Measurements from ENCODE around the gene NBEAL2. TPM values are rescaled to one million over a fixed set of nuclear protein-coding genes. Genes with fewer than 3 reads are reported as not detected.

Gene NBEAL2
- total RNA-seq, 4 donors from 2014 or later = 128 to 297 (median 185) TPM

DNA sequence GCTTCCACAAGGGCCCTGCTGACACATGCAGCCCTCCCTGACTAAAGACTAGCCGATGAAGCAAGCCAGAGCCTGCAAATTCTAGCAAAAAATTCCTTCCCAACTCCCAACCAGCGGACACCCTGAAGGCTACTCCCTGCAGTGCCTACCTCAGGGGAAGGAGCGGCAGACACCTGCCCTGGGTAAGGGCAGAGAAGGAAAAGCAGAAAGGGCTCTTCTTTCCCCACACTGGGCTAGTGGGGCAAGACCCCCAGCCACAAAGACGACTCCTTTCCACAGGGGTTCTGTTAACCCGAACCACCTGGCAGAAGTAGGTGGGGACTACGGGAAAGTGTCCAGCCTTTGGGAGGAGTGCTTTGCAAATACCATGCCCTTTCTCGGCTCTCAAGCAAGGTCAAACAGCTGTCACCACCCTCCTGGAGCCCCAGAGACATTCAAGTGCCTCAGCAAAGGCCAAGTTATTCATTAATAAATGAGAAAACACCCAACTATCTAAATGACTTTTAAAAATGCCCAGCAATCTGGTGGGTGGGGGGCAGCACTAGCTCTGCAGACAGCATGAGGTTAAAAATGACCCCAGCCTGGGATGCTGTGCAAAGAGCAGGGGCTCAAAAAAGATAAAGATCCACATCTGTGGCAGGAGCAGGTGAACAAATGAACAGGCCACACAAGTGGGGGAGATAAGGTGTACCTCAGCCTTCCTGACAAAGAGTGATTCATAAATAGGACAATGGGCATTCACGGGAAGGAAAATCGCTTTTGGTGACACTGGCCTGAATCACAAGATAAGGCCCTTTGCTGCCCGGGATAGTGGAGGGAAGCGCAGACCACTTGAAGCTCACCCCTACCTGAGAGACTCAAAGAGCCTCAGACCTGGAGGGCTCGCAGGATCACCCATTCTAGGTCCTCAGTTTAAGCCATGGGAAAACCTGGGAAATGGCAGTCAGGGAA lies 36.0 kb upstream of the NBEAL2 start:
- H3K9me3 ChIP-seq = no peaks in the 10 kb centered on the region
- intact Hi-C loops (cut with DNase I) = no loop called here
- H3K36me3 ChIP-seq = peaks cover 0 to 46% (median 18%) of the 10 kb centered on the region in 3 donors
- no peak overlapping the region for H3K4me3 ChIP-seq
- peaks cover 63 to 89% (median 63%) of the 10 kb centered on the region in 3 donors for H3K4me1 ChIP-seq
- no peak for TF ChIP-seq CTCF (IDR thresholded peaks at IDR 0.05)
- TF ChIP-seq POLR2A (IDR thresholded peaks at IDR 0.05) = no peak
- WGBS, 2 donors = 51 to 59% methylated on average over 5 to 6 of the region's 12 CpGs
- H3K27ac ChIP-seq = peak overlapping the region; percentile 56 to 96 (median 93)
- DNase-seq = no peak
- H3K27me3 ChIP-seq = no peaks in the 10 kb centered on the region

DNA sequence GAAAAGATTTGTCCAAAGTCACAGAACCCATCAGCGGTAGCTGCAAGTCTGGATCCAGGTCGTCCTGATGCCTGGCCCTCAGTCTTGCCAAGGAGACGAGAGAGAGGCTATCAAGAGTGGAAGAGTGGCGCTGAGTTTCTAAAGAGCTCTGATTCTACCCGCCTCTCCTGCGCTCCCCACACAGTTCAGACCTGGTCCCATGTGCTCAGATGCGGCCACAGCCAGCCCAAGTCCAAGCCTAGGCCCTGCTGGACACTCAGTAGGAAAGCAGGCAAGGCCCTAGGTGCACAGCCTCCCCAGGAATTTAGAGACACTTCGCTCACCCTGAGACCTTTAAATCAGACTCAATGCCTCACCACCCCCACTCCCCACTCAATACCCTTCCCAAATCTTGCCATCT lies 35.3 kb upstream of the NBEAL2 start:
- Histone ChIP-seq H3K27ac (peak overlapping the region; percentile 56 to 96 (median 93)), H3K36me3 (peaks cover 0 to 39% (median 18%) of the 10 kb centered on the region in 3 donors), H3K27me3 (no peaks in the 10 kb centered on the region), H3K9me3 (no peaks in the 10 kb centered on the region), H3K4me3 (no peak overlapping the region), H3K4me1 (peaks cover 69 to 89% (median 70%) of the 10 kb centered on the region in 3 donors)
- no peak for TF ChIP-seq CTCF (IDR thresholded peaks at IDR 0.05)
- no peak for TF ChIP-seq POLR2A (IDR thresholded peaks at IDR 0.05)
- intact Hi-C loops (cut with DNase I) = no loop called here
- WGBS, 2 donors = 89 to 90% methylated on average over 8 of the region's 8 CpGs
- no peak for DNase-seq

DNA sequence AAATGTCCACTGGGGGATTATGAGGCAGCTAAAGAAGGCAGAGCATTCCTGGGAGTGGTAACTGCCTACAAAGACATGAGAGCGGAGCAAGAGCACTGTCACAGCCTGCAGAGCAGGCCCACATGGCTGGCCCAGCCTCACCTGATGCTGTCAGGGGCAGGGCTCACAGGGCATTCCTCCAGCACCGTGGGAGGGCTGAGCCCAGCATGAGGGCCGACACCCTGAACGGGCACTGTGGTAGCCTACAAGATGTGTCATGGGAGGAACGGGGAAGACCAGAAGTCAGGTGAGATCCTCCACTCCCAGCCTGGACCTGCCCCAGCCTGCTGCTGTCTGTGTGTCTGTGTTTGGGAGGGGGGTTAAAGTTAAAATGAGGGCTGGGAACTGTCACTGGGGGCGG lies 33.0 kb upstream of the NBEAL2 start:
- H3K27ac ChIP-seq = peak overlapping the region; percentile 88 to 96 (median 93)
- DNase-seq = no peak
- H3K4me1 ChIP-seq = peaks cover 78 to 100% (median 90%) of the 10 kb centered on the region in 3 donors
- no peak overlapping the region for H3K4me3 ChIP-seq
- intact Hi-C loops (cut with DNase I) = no loop called here
- no peaks in the 10 kb centered on the region for H3K9me3 ChIP-seq
- no peaks in the 10 kb centered on the region for H3K27me3 ChIP-seq
- TF ChIP-seq CTCF (IDR thresholded peaks at IDR 0.05) = peak in 1 of 6 experiments; percentile 38
- peak in 1 of 4 donors; percentile 12 for TF ChIP-seq POLR2A (IDR thresholded peaks at IDR 0.05)
- peaks cover 0 to 17% (median 0%) of the 10 kb centered on the region in 3 donors for H3K36me3 ChIP-seq
- WGBS, 2 donors = 41 to 42% methylated on average over 5 of the region's 6 CpGs

DNA sequence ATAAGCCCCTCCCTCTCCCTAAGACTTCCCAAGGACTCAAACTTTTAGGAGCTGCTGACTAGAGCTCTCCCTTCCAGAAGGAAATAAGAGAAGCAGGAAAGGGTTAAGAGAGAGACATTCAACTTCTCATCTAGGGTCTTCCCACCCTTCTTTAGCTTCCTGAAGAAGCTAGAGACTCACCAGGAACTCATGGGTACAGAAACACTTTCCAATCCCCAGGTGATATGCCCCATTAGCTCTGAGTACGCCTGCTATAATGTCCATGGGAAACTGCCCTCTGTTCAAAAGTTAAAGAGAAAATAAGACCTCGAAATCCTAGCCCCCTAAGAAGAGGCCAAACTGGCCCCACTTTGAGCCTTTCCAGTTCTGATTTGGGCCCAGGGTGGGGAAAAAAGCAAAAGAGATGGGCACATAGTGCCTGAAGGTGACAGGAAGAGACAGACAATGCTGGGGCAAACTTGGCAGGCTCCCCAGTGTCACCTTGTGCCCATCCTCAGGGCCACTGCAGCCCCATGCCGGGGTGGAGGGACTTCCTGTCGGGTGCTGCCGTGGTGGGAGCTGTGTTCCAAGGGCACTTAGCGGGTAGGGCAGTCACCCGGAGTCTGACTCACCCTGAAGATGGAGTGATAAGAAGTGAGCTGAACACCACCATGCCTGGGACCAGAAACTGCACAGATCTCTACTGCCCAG lies 32.5 kb upstream of the NBEAL2 start:
- Histone ChIP-seq H3K4me3 (no peak overlapping the region), H3K9me3 (no peaks in the 10 kb centered on the region), H3K27me3 (no peaks in the 10 kb centered on the region), H3K36me3 (peaks cover 0 to 11% (median 0%) of the 10 kb centered on the region in 3 donors), H3K27ac (peak overlapping the region; percentile 88 to 96 (median 93)), H3K4me1 (peaks cover 76 to 98% (median 92%) of the 10 kb centered on the region in 3 donors)
- intact Hi-C loops (cut with DNase I) = no loop called here
- TF ChIP-seq POLR2A (IDR thresholded peaks at IDR 0.05) = no peak
- TF ChIP-seq CTCF (IDR thresholded peaks at IDR 0.05) = no peak
- WGBS, 2 donors = 29 to 50% methylated on average over 2 of the region's 7 CpGs
- no peak for DNase-seq

GRCh38 chr3:46947546-46947901 lies 31.9 kb upstream of the NBEAL2 start:
- H3K4me1 ChIP-seq = peaks cover 71 to 98% (median 91%) of the 10 kb centered on the region in 3 donors
- peak overlapping the region in 1 of 4 donors; percentile 7 for H3K4me3 ChIP-seq
- H3K27me3 ChIP-seq = no peaks in the 10 kb centered on the region
- H3K27ac ChIP-seq = peak overlapping the region; percentile 88 to 96 (median 93)
- H3K36me3 ChIP-seq = peaks cover 0 to 7% (median 0%) of the 10 kb centered on the region in 3 donors
- no peaks in the 10 kb centered on the region for H3K9me3 ChIP-seq
- DNase-seq = no peak
- intact Hi-C loops (cut with DNase I) = no loop called here
- WGBS, 2 donors = 60 to 72% methylated on average over 1 to 4 of the region's 4 CpGs
- no peak for TF ChIP-seq CTCF (IDR thresholded peaks at IDR 0.05)
- TF ChIP-seq POLR2A (IDR thresholded peaks at IDR 0.05) = no peak
